GM12872 (cell line): ENCODE measurements around the gene OR2H1.

Source experiments
- CTCF ChIP-seq: IDR thresholded peaks from 3 replicates; pipeline ENCODE4 v1.5.1; 2011; ENCODE audit warnings: low read depth, mild to moderate bottlenecking, low read length, moderate library complexity; ENCODE audit not compliant: insufficient read depth

OR2H1 gene

GRCh38 chr6:29502181-29502580, 45.2 kb downstream of the OR2H1 start:
- no peak for TF ChIP-seq CTCF

GRCh38 chr6:29502597-29502996, 45.6 kb downstream of the OR2H1 start:
- no peak for TF ChIP-seq CTCF

- no peak for TF ChIP-seq CTCF
Observed at GRCh38 chr6:29504961-29505360, 48.0 kb downstream of the OR2H1 start.

- TF ChIP-seq CTCF = no peak
Observed at GRCh38 chr6:29505808-29506207, 48.9 kb downstream of the OR2H1 start.

- TF ChIP-seq CTCF = no peak
Observed at GRCh38 chr6:29506446-29507067, 49.6 kb downstream of the OR2H1 start.

GRCh38 chr6:29507319-29507718, 50.4 kb downstream of the OR2H1 start:
- TF ChIP-seq CTCF = no peak

GRCh38 chr6:29509239-29509638, 52.3 kb downstream of the OR2H1 start:
- TF ChIP-seq CTCF = no peak

- no peak for TF ChIP-seq CTCF
Observed at GRCh38 chr6:29509711-29510110, 52.8 kb downstream of the OR2H1 start.
